ENCODE measurements around the gene CRLF2.

DNA sequence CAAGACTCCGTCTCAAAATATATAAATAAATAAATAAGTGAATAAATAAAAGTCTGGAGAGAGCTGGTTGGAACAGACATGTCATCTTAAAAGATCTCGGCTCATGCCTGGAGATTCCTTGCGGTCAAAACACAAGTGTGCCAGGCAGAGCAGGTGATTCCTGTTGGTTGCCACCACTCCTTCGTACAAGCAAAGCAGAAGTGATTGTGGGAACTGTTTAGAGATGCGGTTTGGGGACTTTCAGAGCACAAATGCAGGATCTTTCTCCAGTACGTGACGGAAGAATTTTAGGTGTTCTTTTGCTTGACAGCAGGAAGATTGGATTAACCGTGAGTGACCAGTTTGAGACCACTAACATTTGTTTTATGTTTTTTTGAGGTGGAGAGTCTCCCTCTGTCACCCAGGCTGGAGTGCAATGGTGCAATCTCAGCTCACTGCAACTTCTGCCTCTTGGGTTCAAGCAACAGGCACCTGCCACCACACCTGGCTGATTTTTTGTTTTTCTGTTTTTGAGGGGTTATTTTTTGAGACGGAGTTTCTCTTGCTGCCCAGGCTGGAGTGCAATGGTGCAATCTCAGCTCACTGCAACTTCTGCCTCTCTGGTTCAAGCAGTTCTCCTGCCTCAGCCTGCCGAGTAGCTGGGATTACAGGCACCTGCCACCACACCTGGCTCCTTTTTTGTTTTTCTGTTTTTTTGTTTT, 2.8 kb upstream of the CRLF2 start:
- TF ChIP-seq POLR2A (IDR thresholded peaks at IDR 0.05) (no peak), CTCF (IDR thresholded peaks at IDR 0.05) (no peak)
